CD4-positive, alpha-beta T cell (primary cell): ENCODE results near the gene PIKFYVE. TPM values are rescaled to one million over a fixed set of nuclear protein-coding genes. Genes with fewer than 3 reads are reported as not detected.

Experiments used
- ATAC-seq: fragments of 200-7000 bp; cut with Tn5 transposase; one replicate; pipeline ENCODE4 v1.10.0; 2022; ENCODE audit warnings: mild to moderate bottlenecking; ENCODE audit not compliant: poor library complexity
- CTCF ChIA-PET: fragments of 350-600 bp; sonication (Branson Sonifier 250); formaldehyde crosslinking; loops from one replicate; lab custom pipeline; 2021; ENCODE audit warnings: antibody characterized with exemption, inconsistent platforms; lab: Charles Lee
- POLR2A ChIA-PET: fragments of 350-600 bp; sonication (Branson Sonifier 250); formaldehyde crosslinking; loops from one replicate; lab custom pipeline; 2021; ENCODE audit warnings: antibody characterized with exemption, inconsistent platforms; lab: Charles Lee
- DNase-seq, 14 experiments: peaks; one replicate each; pipeline ENCODE4 v3.0.0-alpha.2; 2013 to 2020; ENCODE audit warnings: mixed read lengths in 2 of 14
- H3K27ac ChIP-seq, 2 donors: one replicate each; pipeline versions ENCODE4 v1.5.1 to v1.7.0; 2013; ENCODE audit warnings: low read length in 2 of 2, low read depth in 1 of 2, mild to moderate bottlenecking in 1 of 2
- H3K27me3 ChIP-seq, 2 experiments: 1 replicate in 1 of 2; 2 replicates in 1 of 2; pipeline versions ENCODE4 v1.6.1 to v1.7.0; 2013; ENCODE audit warnings: low read length in 2 of 2, control low read depth in 1 of 2, mild to moderate bottlenecking in 1 of 2, moderate library complexity in 1 of 2; ENCODE audit not compliant: insufficient read depth in 2 of 2, control insufficient read depth in 1 of 2
- H3K36me3 ChIP-seq: one replicate; pipeline ENCODE4 v1.6.1; 2013; ENCODE audit warnings: low read length, control low read depth; ENCODE audit not compliant: insufficient read depth
- H3K4me1 ChIP-seq: one replicate; pipeline ENCODE4 v1.6.1; 2013; ENCODE audit warnings: low read length, control low read depth; ENCODE audit not compliant: insufficient read depth
- H3K4me3 ChIP-seq: one replicate; pipeline ENCODE4 v1.5.1; 2013; ENCODE audit warnings: mild to moderate bottlenecking, low read length, moderate library complexity
- H3K9me3 ChIP-seq, 2 experiments: 1 replicate in 1 of 2; 2 replicates in 1 of 2; pipeline versions ENCODE4 v1.6.1 to v1.7.0; 2013; ENCODE audit warnings: low read length in 2 of 2, mild to moderate bottlenecking in 2 of 2, control low read depth in 1 of 2, moderate library complexity in 1 of 2; ENCODE audit not compliant: control insufficient read depth in 1 of 2, insufficient read depth in 1 of 2
- H3K27ac Mint-ChIP-seq: one replicate; pipeline ENCODE4 v1.8.0; 2020; ENCODE audit warnings: mixed read lengths
- H3K27me3 Mint-ChIP-seq: one replicate; pipeline ENCODE4 v1.8.0; 2021; ENCODE audit warnings: mixed read lengths
- H3K36me3 Mint-ChIP-seq: one replicate; pipeline ENCODE4 v1.8.0; 2021; ENCODE audit warnings: low read depth, mixed read lengths
- H3K4me1 Mint-ChIP-seq: one replicate; pipeline ENCODE4 v1.8.0; 2021; ENCODE audit warnings: low read depth, mixed read lengths
- H3K4me3 Mint-ChIP-seq: one replicate; pipeline ENCODE4 v1.8.0; 2020; ENCODE audit warnings: mild to moderate bottlenecking, mixed read lengths
- H3K9me3 Mint-ChIP-seq: one replicate; pipeline ENCODE4 v1.8.0; 2020; ENCODE audit warnings: mixed read lengths
- CTCF ChIP-seq: fragments of 200-600 bp; IDR thresholded peaks from one replicate; pipeline ENCODE4 v1.8.0; 2022; ENCODE audit warnings: antibody characterized with exemption, mild to moderate bottlenecking
- intact Hi-C, 2 experiments: fragments of 100-400 bp; cut with DNase I in 1 of 2; cut with micrococcal nuclease in 1 of 2; formaldehyde crosslinking; loops; one replicate each; pipeline versions ENCODE4 v1.15.1 to v1.9.0; 2023 to 2025; cut with DNase I, micrococcal nuclease
- total RNA-seq, 174 experiments: library from RNA in 2 of 174; stranded (reverse) in 2 of 174; gene quantifications; one replicate each; pipeline ENCODE4 v1.2.3 and lab custom pipeline; 2021 to 2026

PIKFYVE gene
- total RNA-seq, 2 experiments from 2014 or later, result 29.3 to 29.9 TPM

- no peak for TF ChIP-seq CTCF
- ChIA-PET CTCF (interaction anchor here (1.3 kb wide), 1 partner anchor 12 kb away, joined by 5 read pairs; no protein-coding TSS in a partner anchor), POLR2A (interaction anchor here (0.6 to 1.4 kb wide), 2 partner anchors 62 to 67 kb away, joined by 3 to 4 read pairs; no protein-coding TSS in a partner anchor)
- Mint-ChIP-seq H3K4me3 (no peak overlapping the region), H3K4me1 (peaks cover 7% of the 10 kb centered on the region), H3K36me3 (peaks cover 89% of the 10 kb centered on the region), H3K9me3 (no peaks in the 10 kb centered on the region), H3K27me3 (no peaks in the 10 kb centered on the region), H3K27ac (no peak overlapping the region)
- Histone ChIP-seq H3K4me3 (no peak overlapping the region), H3K27me3 (no peaks in the 10 kb centered on the region), H3K4me1 (no peaks in the 10 kb centered on the region), H3K9me3 (no peaks in the 10 kb centered on the region), H3K36me3 (peaks cover 56% of the 10 kb centered on the region), H3K27ac (no peak overlapping the region)
- intact Hi-C loops, result no loop called here
- DNase-seq (no peak), ATAC-seq (no peak)
Observed at GRCh38 chr2:208320686-208321085, 54.6 kb downstream of the PIKFYVE start.

DNA sequence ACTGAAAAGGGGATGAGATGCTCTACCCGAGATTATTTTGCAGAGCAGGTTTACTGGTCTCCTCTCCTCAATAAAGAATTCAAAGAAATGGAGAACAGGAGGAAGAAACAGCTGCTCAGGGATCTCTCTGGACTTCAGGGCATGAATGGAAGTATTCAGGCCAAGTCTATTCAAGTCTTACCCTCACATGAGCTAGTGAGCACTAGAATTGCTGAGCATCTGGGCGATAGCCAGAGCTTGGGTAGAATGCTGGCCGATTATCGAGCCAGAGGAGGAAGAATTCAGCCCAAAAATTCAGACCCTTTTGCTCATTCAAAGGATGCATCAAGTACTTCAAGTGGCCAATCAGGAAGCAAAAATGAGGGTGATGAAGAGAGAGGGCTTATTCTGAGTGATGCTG lies 60.0 kb downstream of the PIKFYVE start:
- Histone ChIP-seq H3K4me1 (no peaks in the 10 kb centered on the region), H3K27ac (no peak overlapping the region), H3K27me3 (no peaks in the 10 kb centered on the region), H3K36me3 (peaks cover 80% of the 10 kb centered on the region), H3K9me3 (no peaks in the 10 kb centered on the region), H3K4me3 (no peak overlapping the region)
- no peak overlapping the region for H3K27ac Mint-ChIP-seq
- ATAC-seq (no peak), DNase-seq (no peak)
- intact Hi-C loops, result no loop called here
- ChIA-PET POLR2A (no interaction called here), CTCF (no interaction called here)
- H3K9me3 Mint-ChIP-seq, result no peaks in the 10 kb centered on the region
- no peaks in the 10 kb centered on the region for H3K27me3 Mint-ChIP-seq
- H3K36me3 Mint-ChIP-seq, result peaks cover 91% of the 10 kb centered on the region
- no peaks in the 10 kb centered on the region for H3K4me1 Mint-ChIP-seq
- no peak for TF ChIP-seq CTCF
- H3K4me3 Mint-ChIP-seq, result no peak overlapping the region

DNA sequence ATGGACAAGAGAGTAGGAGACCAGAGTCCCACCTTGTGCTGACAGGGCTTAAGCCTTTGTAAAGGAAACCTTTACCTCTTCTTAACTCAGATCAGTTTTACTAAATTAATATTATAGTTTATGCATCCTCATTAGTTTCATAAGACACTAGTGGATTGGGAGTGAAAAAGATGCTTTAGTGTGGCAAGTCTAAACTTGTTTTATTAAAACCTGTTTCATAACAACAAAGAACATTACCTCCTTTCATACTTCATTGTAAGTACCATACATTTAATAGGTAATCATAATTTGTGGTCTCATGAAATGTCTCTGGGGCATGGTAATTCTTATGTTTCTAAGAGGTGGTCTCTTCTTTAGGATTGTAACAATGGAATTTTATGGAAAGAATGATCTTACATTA lies 63.4 kb downstream of the PIKFYVE start:
- no peaks in the 10 kb centered on the region for H3K4me1 ChIP-seq
- no peaks in the 10 kb centered on the region for H3K27me3 ChIP-seq
- no peak overlapping the region for H3K4me3 Mint-ChIP-seq
- intact Hi-C loops, result no loop called here
- H3K36me3 Mint-ChIP-seq, result peaks cover 94% of the 10 kb centered on the region
- ChIA-PET CTCF (interaction anchor here (0.6 kb wide), 1 partner anchor 11 kb away, joined by 4 read pairs; no protein-coding TSS in a partner anchor), POLR2A (no interaction called here)
- no peaks in the 10 kb centered on the region for H3K27me3 Mint-ChIP-seq
- no peaks in the 10 kb centered on the region for H3K4me1 Mint-ChIP-seq
- no peak for ATAC-seq
- TF ChIP-seq CTCF, result no peak
- no peaks in the 10 kb centered on the region for H3K9me3 ChIP-seq
- no peak overlapping the region for H3K4me3 ChIP-seq
- peaks cover 91% of the 10 kb centered on the region for H3K36me3 ChIP-seq
- no peak for DNase-seq
- no peaks in the 10 kb centered on the region for H3K9me3 Mint-ChIP-seq
- H3K27ac Mint-ChIP-seq, result no peak overlapping the region
- no peak overlapping the region for H3K27ac ChIP-seq
